SU-DHL-6 (cell line): ENCODE measurements around the gene RABGGTA.

Source experiments
- H2AFZ ChIP-seq: fragments of 200-600 bp; sonication (generic); 2 replicates; pipeline ENCODE4 v1.6.1; 2014; ENCODE audit warnings: low read depth, mild to moderate bottlenecking, moderate library complexity, mixed read lengths, antibody characterized with exemption, low read length; ENCODE audit not compliant: severe bottlenecking
- H3F3A ChIP-seq: fragments of 200-600 bp; shearing (Covaris generic); 2 replicates; pipeline ENCODE4 v1.6.0; 2016; ENCODE audit warnings: antibody characterized with exemption, mild to moderate bottlenecking; ENCODE audit not compliant: insufficient read depth
- H3K27ac ChIP-seq: fragments of 200-600 bp; sonication (generic); 2 replicates; pipeline ENCODE4 v1.5.1; 2016; ENCODE audit warnings: low read depth, mild to moderate bottlenecking, low read length, moderate library complexity, mixed read lengths
- H3K27me3 ChIP-seq: fragments of 200-600 bp; sonication (generic), shearing (Covaris generic); 2 replicates; pipeline ENCODE4 v1.6.0; 2014; ENCODE audit warnings: mild to moderate bottlenecking, low read length
- H3K36me3 ChIP-seq: fragments of 200-600 bp; sonication (generic); 2 replicates; pipeline ENCODE4 v1.6.1; 2014; ENCODE audit warnings: mild to moderate bottlenecking, low read length, mixed read lengths
- H3K4me2 ChIP-seq: fragments of 300-600, 200-600 bp; shearing (Covaris generic), sonication (generic); 2 replicates; pipeline ENCODE4 v1.6.0; 2014; ENCODE audit warnings: low read length, low read depth, mild to moderate bottlenecking; ENCODE audit not compliant: poor library complexity, severe bottlenecking
- H3K4me3 ChIP-seq: fragments of 200-600 bp; sonication (generic); 2 replicates; pipeline ENCODE4 v1.5.1; 2014; ENCODE audit warnings: antibody characterized with exemption, low read length, mild to moderate bottlenecking, mixed read lengths; ENCODE audit not compliant: insufficient read depth, poor library complexity, severe bottlenecking
- H3K79me2 ChIP-seq: fragments of 200-600 bp; sonication (generic); 2 replicates; pipeline ENCODE4 v1.6.1; 2014; ENCODE audit warnings: mild to moderate bottlenecking, low read length, moderate library complexity; ENCODE audit not compliant: insufficient read depth
- H3K9ac ChIP-seq: fragments of 200-600 bp; sonication (generic); 2 replicates; pipeline ENCODE4 v1.7.0; 2014; ENCODE audit warnings: mild to moderate bottlenecking, low read length
- H3K9me2 ChIP-seq: fragments of 200-600 bp; sonication (generic); replicated peaks from 2 replicates; pipeline ENCODE4 v1.6.1; 2014; ENCODE audit warnings: low read length; ENCODE audit not compliant: insufficient read depth
- H3K9me3 ChIP-seq: fragments of 200-600 bp; sonication (generic); 2 replicates; pipeline ENCODE4 v1.6.1; 2014; ENCODE audit warnings: low read length, mixed read lengths; ENCODE audit not compliant: insufficient read depth
- H4K20me1 ChIP-seq: fragments of 200-600 bp; sonication (generic); 2 replicates; pipeline ENCODE4 v1.6.1; 2014; ENCODE audit warnings: low read depth, mild to moderate bottlenecking, antibody characterized with exemption, low read length, moderate library complexity, mixed read lengths
- CTCF ChIP-seq: fragments of 200-600 bp; sonication (generic); IDR thresholded peaks from one replicate; pipeline ENCODE4 v1.5.1; 2017; ENCODE audit warnings: antibody characterized with exemption, mild to moderate bottlenecking, low read length, moderate library complexity; ENCODE audit not compliant: insufficient read depth, poor library complexity, severe bottlenecking
- EZH2phosphoT487 ChIP-seq: fragments of 200-600 bp; sonication (generic), shearing (Covaris generic); conservative IDR thresholded peaks from 2 replicates; pipeline ENCODE4 v1.6.1; 2018; ENCODE audit warnings: mild to moderate bottlenecking, antibody characterized with exemption, low read length, moderate library complexity, mixed read lengths

RABGGTA gene

GRCh38 chr14:24269910-24270536 lies 1.4 kb downstream of the RABGGTA start:
- H4K20me1 ChIP-seq, result no peaks in the 10 kb centered on the region
- H3F3A ChIP-seq, result peaks cover 11% of the 10 kb centered on the region
- H3K27me3 ChIP-seq, result no peaks in the 10 kb centered on the region
- TF ChIP-seq CTCF, result no peak
- no peak for TF ChIP-seq EZH2phosphoT487
- H3K9me2 ChIP-seq, result no peaks in the 10 kb centered on the region
- no peak overlapping the region for H3K27ac ChIP-seq
- no peak overlapping the region for H3K4me3 ChIP-seq
- H3K4me2 ChIP-seq, result peak overlapping the region; percentile 66
- no peaks in the 10 kb centered on the region for H3K36me3 ChIP-seq
- no peak overlapping the region for H2AFZ ChIP-seq
- H3K9ac ChIP-seq, result peak overlapping the region; percentile 77
- H3K9me3 ChIP-seq, result no peaks in the 10 kb centered on the region
- 0 out of 2 replicates have a peak, but pooled peaks cover 2% of the 10 kb centered on the region for H3K79me2 ChIP-seq

- Histone ChIP-seq H3K27me3 (no peaks in the 10 kb centered on the region), H3F3A (peaks cover 11% of the 10 kb centered on the region), H3K4me3 (no peak overlapping the region), H2AFZ (no peak overlapping the region), H3K27ac (no peak overlapping the region), H3K9me2 (no peaks in the 10 kb centered on the region), H3K4me2 (no peak overlapping the region), H3K79me2 (0 out of 2 replicates have a peak, but pooled peaks cover 2% of the 10 kb centered on the region), H3K9me3 (no peaks in the 10 kb centered on the region), H3K36me3 (no peaks in the 10 kb centered on the region), H4K20me1 (no peaks in the 10 kb centered on the region), H3K9ac (no peak overlapping the region)
- no peak for TF ChIP-seq EZH2phosphoT487
- TF ChIP-seq CTCF, result no peak
These were observed 2.0 kb downstream of the RABGGTA start for GRCh38 chr14:24269368-24269767.

GRCh38 chr14:24268225-24268624 lies 3.2 kb downstream of the RABGGTA start:
- Histone ChIP-seq H3K27me3 (no peaks in the 10 kb centered on the region), H3K9me2 (no peaks in the 10 kb centered on the region), H3K4me2 (no peak overlapping the region), H3K79me2 (0 out of 2 replicates have a peak, but pooled peaks cover 2% of the 10 kb centered on the region), H3K36me3 (no peaks in the 10 kb centered on the region), H3K27ac (no peak overlapping the region), H2AFZ (no peak overlapping the region), H3F3A (peaks cover 11% of the 10 kb centered on the region), H3K9ac (no peak overlapping the region), H3K9me3 (no peaks in the 10 kb centered on the region), H3K4me3 (no peak overlapping the region), H4K20me1 (no peaks in the 10 kb centered on the region)
- no peak for TF ChIP-seq CTCF
- TF ChIP-seq EZH2phosphoT487, result no peak
